ENCODE data around the gene AHNAK2. TPM values are rescaled to one million over a fixed set of nuclear protein-coding genes. Genes with fewer than 3 reads are reported as not detected.
"Not testable (repeated sequence)": the region's sequence is repeated elsewhere in the genome, so short reads cannot be mapped to it uniquely, and the experiment has no call there.

The AHNAK2 gene
- total and polyA plus RNA-seq, 5 donors: 2.0 to 5.7 (median 3.1) TPM

DNA sequence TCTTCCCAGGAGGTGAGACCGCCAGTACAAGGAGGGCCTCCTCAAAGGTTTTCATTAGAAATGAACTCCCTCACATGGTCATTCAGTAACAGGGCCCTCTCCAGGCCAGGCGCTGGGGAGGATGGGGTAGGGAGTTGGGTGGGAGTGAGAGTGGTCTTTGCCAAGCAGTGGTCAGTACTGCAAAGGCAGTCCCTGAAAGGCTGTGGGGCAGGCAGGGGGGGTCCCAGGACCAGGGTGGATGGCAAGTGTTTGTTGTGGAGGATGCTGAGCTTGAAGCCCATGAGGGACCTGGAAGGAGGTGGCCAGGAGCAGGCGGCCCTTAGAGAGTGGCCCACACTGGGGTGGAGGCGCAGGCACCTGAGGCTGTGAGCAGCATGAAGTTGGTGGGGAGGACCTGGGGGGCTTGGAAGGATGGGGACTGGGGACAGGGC lies 87.0 kb downstream of the AHNAK2 start:
- no peak overlapping the region for H3K27ac ChIP-seq (ENCODE audit: low read length)
- DNase-seq: no peak
- H3K9me3 ChIP-seq (ENCODE audit: control insufficient read depth, low read length): no peaks in the 10 kb centered on the region
- no peaks in the 10 kb centered on the region for H3K27me3 ChIP-seq (ENCODE audit: control insufficient read depth, insufficient read depth)
- ATAC-seq: no peak
- H3K4me1 ChIP-seq (ENCODE audit: control insufficient read depth, insufficient read depth, low read length): no peaks in the 10 kb centered on the region
- intact Hi-C loops (cut with DNase I): loop anchor here in 2 of 4 donors (10.0 kb wide), 1 partner anchor 154 kb away; no protein-coding TSS in a partner anchor
- 95% methylated on average over 4 of the region's 4 CpGs for WGBS
- no peak overlapping the region for H3K4me3 ChIP-seq (ENCODE audit: low read length)

DNA sequence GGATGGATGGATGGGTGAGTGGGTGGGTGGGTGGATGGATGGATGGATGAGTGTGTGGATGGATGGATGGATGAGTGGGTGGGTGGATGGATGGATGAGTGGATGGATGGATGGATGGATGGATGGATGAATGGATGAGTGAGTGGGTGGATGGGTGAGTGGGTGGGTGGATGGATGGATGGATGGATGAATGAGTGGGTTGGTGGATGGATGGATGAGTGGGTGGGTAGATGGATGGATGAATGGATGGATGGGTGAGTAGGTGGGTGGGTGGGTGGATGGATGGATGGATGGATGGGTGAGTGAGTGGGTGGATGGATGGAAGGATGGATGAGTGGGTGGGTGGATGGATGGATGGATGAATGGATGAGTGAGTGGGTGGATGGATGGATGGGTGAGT lies 87.9 kb downstream of the AHNAK2 start:
- not testable (repeated sequence) for H3K9me3 ChIP-seq (ENCODE audit: control insufficient read depth, low read length)

DNA sequence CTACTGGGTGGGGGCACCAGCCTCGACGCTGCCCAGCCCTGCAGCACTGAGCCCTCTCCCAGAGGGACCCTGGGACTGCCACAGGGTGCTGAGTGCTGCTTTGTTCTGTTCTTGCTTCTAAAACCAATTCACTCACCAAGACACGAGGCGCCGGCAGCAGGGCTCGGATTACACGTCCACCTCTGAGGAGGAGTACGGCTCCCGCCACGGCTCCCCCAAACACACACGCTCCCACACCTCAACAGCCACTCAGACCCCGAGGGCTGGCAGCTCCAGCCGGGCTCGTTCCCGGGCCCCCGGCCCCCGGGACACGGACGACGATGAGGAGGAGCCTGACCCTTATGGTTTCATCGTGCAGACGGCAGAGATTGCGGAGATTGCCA lies 88.8 kb downstream of the AHNAK2 start:
- intact Hi-C loops (cut with DNase I): no loop called here
- peak in 2 of 3 donors; percentile 37 to 42 for DNase-seq
- no peaks in the 10 kb centered on the region for H3K4me1 ChIP-seq (ENCODE audit: control insufficient read depth, insufficient read depth, low read length)
- WGBS: 92% methylated on average over 23 of the region's 23 CpGs
- no peak overlapping the region for H3K4me3 ChIP-seq (ENCODE audit: low read length)
- no peaks in the 10 kb centered on the region for H3K27me3 ChIP-seq (ENCODE audit: control insufficient read depth, insufficient read depth)
- no peaks in the 10 kb centered on the region for H3K9me3 ChIP-seq (ENCODE audit: control insufficient read depth, low read length)
- H3K27ac ChIP-seq (ENCODE audit: low read length): no peak overlapping the region
- no peak for ATAC-seq

More for the DNA sequence above, 87.9 kb downstream of the AHNAK2 start:
- not testable (repeated sequence) for DNase-seq; H3K4me1 ChIP-seq (ENCODE audit: control insufficient read depth, insufficient read depth, low read length); H3K27ac ChIP-seq (ENCODE audit: low read length); ATAC-seq; H3K4me3 ChIP-seq (ENCODE audit: low read length); H3K27me3 ChIP-seq (ENCODE audit: control insufficient read depth, insufficient read depth)
- intact Hi-C loops (cut with DNase I): loop anchor here in 2 of 4 donors (10.0 kb wide), 1 partner anchor 155 kb away; no protein-coding TSS in a partner anchor

DNA sequence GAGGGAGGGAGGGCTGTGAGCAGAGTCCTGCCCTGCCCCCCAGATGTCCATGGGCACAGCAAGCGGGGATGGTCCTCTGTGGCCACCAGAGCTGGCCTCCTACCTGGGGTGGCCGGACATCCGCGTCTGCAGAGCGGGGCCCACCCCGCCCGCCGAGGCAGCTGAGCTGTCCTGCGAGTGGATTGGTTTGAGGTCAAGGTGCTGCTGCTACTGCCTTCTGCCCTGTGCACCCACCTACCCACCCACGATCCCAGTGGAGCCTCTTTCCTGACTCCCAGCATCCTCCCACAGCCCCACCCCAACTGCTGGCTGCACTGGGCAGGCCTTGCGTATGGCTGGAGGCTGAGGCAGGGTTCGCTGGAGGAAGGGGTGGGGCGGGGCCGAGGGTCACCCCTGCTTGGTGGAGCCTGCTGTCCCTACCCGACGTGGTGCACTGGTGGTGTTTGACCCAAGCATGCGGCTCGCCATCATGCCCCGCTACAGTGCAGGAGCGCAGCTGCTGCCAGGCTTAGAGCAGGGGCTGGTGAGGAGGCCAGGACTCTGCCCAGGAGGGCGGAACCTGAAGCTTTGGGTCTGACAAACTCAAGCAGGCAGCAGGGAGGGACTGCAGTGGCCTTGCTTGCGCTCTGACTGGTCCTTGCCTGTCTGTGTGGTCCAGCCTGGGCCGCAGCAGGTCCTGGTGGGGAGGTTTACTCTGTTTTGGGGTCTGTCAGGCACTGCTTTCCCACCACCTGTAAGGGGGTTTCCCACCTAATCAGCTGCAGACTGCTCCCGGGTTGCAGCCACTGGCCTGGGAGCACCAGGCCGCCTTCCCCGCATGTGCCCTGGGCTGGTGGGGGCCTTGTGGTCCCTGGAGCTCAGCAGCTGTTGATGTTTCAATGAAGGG lies 89.4 kb downstream of the AHNAK2 start:
- Histone ChIP-seq H3K9me3 (ENCODE audit: control insufficient read depth, low read length) (no peaks in the 10 kb centered on the region), H3K27me3 (ENCODE audit: control insufficient read depth, insufficient read depth) (no peaks in the 10 kb centered on the region), H3K4me3 (ENCODE audit: low read length) (no peak overlapping the region), H3K4me1 (ENCODE audit: control insufficient read depth, insufficient read depth, low read length) (no peaks in the 10 kb centered on the region), H3K27ac (ENCODE audit: low read length) (no peak overlapping the region)
- ATAC-seq (no peak), DNase-seq (peak in 2 of 3 donors; percentile 30 to 52)
- intact Hi-C loops (cut with DNase I): no loop called here
- 93% methylated on average over 26 of the region's 26 CpGs for WGBS

DNA sequence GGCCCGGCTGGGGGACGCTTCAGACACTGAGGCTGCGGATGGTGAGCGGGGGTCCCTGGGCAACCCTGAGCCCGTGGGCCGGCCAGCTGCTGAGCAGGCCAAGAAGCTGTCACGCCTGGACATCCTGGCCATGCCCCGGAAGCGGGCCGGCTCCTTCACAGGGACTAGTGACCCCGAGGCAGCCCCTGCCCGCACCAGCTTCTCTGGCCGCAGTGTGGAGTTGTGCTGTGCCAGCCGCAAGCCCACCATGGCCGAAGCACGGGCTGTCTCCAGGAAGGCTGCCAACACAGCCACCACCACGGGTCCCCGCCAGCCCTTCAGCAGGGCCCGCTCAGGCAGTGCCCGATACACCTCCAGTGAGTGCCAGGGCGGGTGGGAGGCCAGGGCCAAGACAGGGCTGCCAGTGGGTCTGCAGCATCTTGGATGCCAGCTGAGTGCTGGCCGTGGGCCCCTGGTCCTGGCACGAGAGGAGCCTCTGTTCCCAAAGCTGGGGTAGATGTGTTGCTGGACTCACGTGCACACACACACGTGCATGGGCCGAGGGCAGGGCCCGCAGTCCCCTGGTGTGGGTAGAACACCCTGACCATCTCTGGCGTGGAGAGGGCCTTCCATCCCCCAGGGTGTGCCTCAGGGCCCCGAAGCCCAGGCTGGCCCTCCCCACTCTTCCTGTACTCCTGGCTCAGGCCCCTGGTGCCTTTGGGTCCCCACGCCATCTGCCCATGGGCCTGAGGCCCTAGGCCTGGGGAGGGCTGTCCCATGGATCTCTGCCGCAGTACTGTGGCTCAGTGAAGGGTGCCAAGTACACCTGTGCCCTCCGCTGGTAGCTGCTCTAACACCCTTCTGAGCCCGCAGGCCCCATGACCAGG lies 90.3 kb downstream of the AHNAK2 start:
- H3K27ac ChIP-seq (ENCODE audit: low read length): no peak overlapping the region
- no peaks in the 10 kb centered on the region for H3K4me1 ChIP-seq (ENCODE audit: control insufficient read depth, insufficient read depth, low read length)
- WGBS: 94% methylated on average over 33 of the region's 33 CpGs
- DNase-seq (peak in 2 of 3 donors; percentile 47 to 57), ATAC-seq (no peak)
- H3K9me3 ChIP-seq (ENCODE audit: control insufficient read depth, low read length): no peaks in the 10 kb centered on the region
- no peak overlapping the region for H3K4me3 ChIP-seq (ENCODE audit: low read length)
- no peaks in the 10 kb centered on the region for H3K27me3 ChIP-seq (ENCODE audit: control insufficient read depth, insufficient read depth)
- intact Hi-C loops (cut with DNase I): no loop called here

Other genes with a start within 250 kb of the AHNAK2 start
- gene SIVA1, start 225.2 kb downstream of the AHNAK2 start, total RNA-seq: 10 to 100 TPM; 74.6 to 88.5 (median 85.1) TPM
- gene SIVA1, start 225.2 kb downstream of the AHNAK2 start, polyA plus RNA-seq: 201 TPM
- 100 to 1,000 TPM; 120 to 154 (median 126) TPM for gene AKT1, start 182.6 kb downstream of the AHNAK2 start, total RNA-seq
- 101 TPM for gene AKT1, start 182.6 kb downstream of the AHNAK2 start, polyA plus RNA-seq
- gene ZBTB42, start 177.3 kb downstream of the AHNAK2 start, total RNA-seq: 1 to 10 TPM; 6.0 to 7.7 (median 6.6) TPM
- gene ZBTB42, start 177.3 kb downstream of the AHNAK2 start, polyA plus RNA-seq: 5.3 TPM
- gene CEP170B, start 113.1 kb downstream of the AHNAK2 start, total RNA-seq: 10 to 100 TPM; 10.4 to 19.1 (median 11.9) TPM
- gene CEP170B, start 113.1 kb downstream of the AHNAK2 start, polyA plus RNA-seq: 8.4 TPM
- under 1 TPM; 0.06 to 0.88 (median 0.20) TPM for gene PLD4, start 53.5 kb downstream of the AHNAK2 start, total RNA-seq
- gene PLD4, start 53.5 kb downstream of the AHNAK2 start, polyA plus RNA-seq: 0.05 TPM
- gene CLBA1, start 7.4 kb upstream of the AHNAK2 start, total RNA-seq: 1 to 10 TPM; 1.8 to 4.2 (median 3.1) TPM
- 2.4 TPM for gene CLBA1, start 7.4 kb upstream of the AHNAK2 start, polyA plus RNA-seq
- 1 to 10 TPM; 2.9 to 3.9 (median 3.3) TPM for gene CDCA4, start 42.7 kb upstream of the AHNAK2 start, total RNA-seq
- gene CDCA4, start 42.7 kb upstream of the AHNAK2 start, polyA plus RNA-seq: 2.5 TPM
- gene GPR132, start 87.1 kb upstream of the AHNAK2 start, total RNA-seq: under 1 TPM; 0.62 to 0.80 (median 0.73) TPM
- 0.32 TPM for gene GPR132, start 87.1 kb upstream of the AHNAK2 start, polyA plus RNA-seq
- gene JAG2, start 190.4 kb upstream of the AHNAK2 start, total RNA-seq: 10 to 100 TPM; 16.5 to 21.3 (median 17.4) TPM
- gene JAG2, start 190.4 kb upstream of the AHNAK2 start, polyA plus RNA-seq: 17.8 TPM
- 10 to 100 TPM; 23.9 to 35.5 (median 32.0) TPM for gene NUDT14, start 202.9 kb upstream of the AHNAK2 start, total RNA-seq
- 31.4 TPM for gene NUDT14, start 202.9 kb upstream of the AHNAK2 start, polyA plus RNA-seq